ENCODE measurements around the gene MGAT4A. TPM values are rescaled to one million over a fixed set of nuclear protein-coding genes. Genes with fewer than 3 reads are reported as not detected.

MGAT4A gene
- total RNA-seq, 4 donors from 2014 or later = 4.1 to 11.6 (median 7.1) TPM

DNA sequence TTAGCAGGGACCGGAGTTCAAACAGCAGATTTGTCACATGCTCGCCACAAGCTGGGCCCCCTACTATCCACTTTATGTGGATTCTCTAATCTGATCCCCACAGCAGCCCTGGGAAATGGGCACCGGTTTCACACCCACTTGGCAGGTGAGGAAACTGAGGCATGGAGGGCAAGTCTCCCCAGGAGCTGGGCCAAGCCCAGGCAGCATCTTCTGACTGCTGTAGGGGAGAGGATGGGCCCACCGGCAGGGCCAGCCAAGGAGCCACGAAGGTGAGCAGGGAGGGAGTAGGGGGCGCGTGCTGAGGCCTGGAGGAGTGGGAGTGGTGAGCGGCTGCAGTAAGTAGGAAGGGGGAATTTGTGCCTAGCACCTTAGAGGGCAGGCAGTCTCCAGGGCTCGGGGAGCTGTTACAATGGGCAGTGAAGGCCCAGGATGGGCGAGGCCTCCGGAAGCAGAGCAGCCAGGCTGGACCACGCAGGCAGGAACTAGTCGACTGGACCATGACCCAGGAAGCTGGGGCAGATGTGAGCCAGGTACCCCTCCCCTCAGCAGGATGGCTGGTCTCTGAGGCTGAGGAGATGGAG is 159.7 kb downstream of the MGAT4A start:
- 91 to 100% methylated on average over 4 to 12 of the region's 13 CpGs for WGBS, 2 donors
- intact Hi-C loops (cut with DNase I) = no loop called here
- TF ChIP-seq, protein P1, sequence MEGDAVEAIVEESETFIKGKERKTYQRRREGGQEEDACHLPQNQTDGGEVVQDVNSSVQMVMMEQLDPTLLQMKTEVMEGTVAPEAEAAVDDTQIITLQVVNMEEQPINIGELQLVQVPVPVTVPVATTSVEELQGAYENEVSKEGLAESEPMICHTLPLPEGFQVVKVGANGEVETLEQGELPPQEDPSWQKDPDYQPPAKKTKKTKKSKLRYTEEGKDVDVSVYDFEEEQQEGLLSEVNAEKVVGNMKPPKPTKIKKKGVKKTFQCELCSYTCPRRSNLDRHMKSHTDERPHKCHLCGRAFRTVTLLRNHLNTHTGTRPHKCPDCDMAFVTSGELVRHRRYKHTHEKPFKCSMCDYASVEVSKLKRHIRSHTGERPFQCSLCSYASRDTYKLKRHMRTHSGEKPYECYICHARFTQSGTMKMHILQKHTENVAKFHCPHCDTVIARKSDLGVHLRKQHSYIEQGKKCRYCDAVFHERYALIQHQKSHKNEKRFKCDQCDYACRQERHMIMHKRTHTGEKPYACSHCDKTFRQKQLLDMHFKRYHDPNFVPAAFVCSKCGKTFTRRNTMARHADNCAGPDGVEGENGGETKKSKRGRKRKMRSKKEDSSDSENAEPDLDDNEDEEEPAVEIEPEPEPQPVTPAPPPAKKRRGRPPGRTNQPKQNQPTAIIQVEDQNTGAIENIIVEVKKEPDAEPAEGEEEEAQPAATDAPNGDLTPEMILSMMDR (IDR thresholded peaks at IDR 0.05) = no peak
- no peak for TF ChIP-seq POLR2A (IDR thresholded peaks at IDR 0.05)
- no peaks in the 10 kb centered on the region for H3K27me3 ChIP-seq
- H3K4me3 ChIP-seq = no peak overlapping the region
- no peak for DNase-seq
- no peak overlapping the region for H3K27ac ChIP-seq
- H3K9me3 ChIP-seq = no peaks in the 10 kb centered on the region
- H3K4me1 ChIP-seq = peaks cover 0 to 12% (median 3%) of the 10 kb centered on the region in 3 donors
- peaks cover 6 to 86% (median 12%) of the 10 kb centered on the region in 3 donors for H3K36me3 ChIP-seq

DNA sequence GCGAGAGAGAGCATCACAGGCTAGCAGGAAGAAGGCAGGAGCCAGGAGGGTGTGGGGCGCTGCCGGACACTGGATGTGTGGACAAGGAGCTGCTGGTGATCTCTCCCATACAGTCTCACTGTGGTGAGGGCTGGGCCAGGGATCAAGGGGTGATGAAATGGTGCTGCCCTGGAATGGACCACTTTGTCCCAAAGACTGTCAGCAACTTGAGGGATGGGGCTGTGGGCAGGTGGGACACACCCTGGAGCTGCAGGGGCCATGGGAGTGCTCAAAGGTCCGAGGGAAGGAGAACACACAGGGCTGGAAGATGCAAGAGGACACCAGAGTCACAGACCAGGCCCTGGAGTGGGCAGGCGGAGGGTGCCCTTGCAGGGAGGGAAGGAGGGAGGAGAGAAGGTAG is 160.6 kb downstream of the MGAT4A start:
- intact Hi-C loops (cut with DNase I) = no loop called here
- Histone ChIP-seq H3K4me1 (peaks cover 0 to 12% (median 3%) of the 10 kb centered on the region in 3 donors), H3K27ac (no peak overlapping the region), H3K36me3 (peaks cover 12 to 88% (median 14%) of the 10 kb centered on the region in 3 donors), H3K27me3 (no peaks in the 10 kb centered on the region), H3K4me3 (no peak overlapping the region), H3K9me3 (no peaks in the 10 kb centered on the region)
- 94 to 95% methylated on average over 5 of the region's 5 CpGs for WGBS, 2 donors
- no peak for DNase-seq
- no peak for TF ChIP-seq POLR2A (IDR thresholded peaks at IDR 0.05)
- TF ChIP-seq, protein P1 (IDR thresholded peaks at IDR 0.05) = no peak

DNA sequence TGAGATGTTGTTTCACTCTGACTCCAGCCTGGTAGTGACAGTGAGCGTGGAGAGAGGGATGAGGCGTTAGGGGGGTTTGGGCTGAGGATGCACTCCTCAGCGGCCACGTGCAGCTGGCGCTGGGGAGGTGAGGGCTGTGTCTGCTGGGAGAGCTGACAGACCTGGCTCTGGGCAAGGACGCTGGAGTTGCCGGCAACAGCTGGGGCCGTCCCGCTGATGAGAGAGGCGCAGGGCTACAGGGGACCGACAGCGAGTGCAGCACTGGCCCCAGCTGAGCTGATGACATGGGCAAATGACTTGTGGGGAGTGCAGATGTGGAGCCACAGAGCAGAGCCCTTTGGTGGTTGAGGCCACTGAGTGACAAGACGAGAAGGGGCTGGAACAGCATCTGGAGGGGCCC is 161.0 kb downstream of the MGAT4A start:
- Histone ChIP-seq H3K4me1 (peaks cover 0 to 12% (median 3%) of the 10 kb centered on the region in 3 donors), H3K27me3 (no peaks in the 10 kb centered on the region), H3K4me3 (no peak overlapping the region), H3K9me3 (no peaks in the 10 kb centered on the region), H3K36me3 (peaks cover 12 to 89% (median 17%) of the 10 kb centered on the region in 3 donors), H3K27ac (no peak overlapping the region)
- intact Hi-C loops (cut with DNase I) = loop anchor here (5.0 kb wide), 1 partner anchor 37 kb away; the partner anchor contains the start of genes COA5 and UNC50
- no peak for DNase-seq
- TF ChIP-seq, protein P1 (IDR thresholded peaks at IDR 0.05) = no peak
- TF ChIP-seq POLR2A (IDR thresholded peaks at IDR 0.05) = no peak
- 96 to 100% methylated on average over 6 to 9 of the region's 13 CpGs for WGBS, 2 donors

DNA sequence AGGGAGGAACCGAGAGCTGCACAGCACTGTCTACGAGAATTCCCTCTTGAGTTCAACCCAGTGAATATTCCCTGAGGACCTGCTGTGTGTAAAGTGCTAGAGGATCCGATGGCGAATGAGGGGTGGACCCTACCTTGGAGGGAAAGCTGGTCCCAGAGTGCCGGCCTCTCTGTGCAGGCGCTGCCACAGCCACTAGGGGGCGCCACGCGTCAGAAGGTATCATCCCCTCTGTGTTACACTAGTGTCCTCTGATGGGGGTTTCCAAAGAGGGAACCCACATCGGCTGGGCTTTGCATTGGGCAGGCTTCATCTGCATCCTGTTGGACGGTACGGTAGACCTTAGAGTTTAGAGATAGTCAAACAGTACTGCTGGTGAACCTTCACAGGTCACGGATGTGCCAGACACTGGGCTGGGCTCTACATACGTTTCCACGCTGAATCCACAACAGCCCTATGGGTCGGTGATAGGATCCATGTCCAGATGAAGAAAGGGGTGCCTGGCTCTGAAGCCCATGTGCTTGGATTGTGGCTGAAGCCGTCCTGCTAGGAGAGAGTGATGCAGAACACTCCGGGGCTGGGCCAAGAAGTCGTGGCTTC is 161.6 kb downstream of the MGAT4A start:
- no peak for DNase-seq
- intact Hi-C loops (cut with DNase I) = loop anchor here (5.0 kb wide), 1 partner anchor 38 kb away; the partner anchor contains the start of genes COA5 and UNC50
- H3K36me3 ChIP-seq = peaks cover 12 to 89% (median 17%) of the 10 kb centered on the region in 3 donors
- H3K27me3 ChIP-seq = no peaks in the 10 kb centered on the region
- H3K4me1 ChIP-seq = peaks cover 0 to 12% (median 3%) of the 10 kb centered on the region in 3 donors
- no peak overlapping the region for H3K4me3 ChIP-seq
- H3K9me3 ChIP-seq = no peaks in the 10 kb centered on the region
- TF ChIP-seq POLR2A (IDR thresholded peaks at IDR 0.05) = no peak
- TF ChIP-seq, protein P1 (IDR thresholded peaks at IDR 0.05) = peak; percentile 50 to 78 (median 66)
- WGBS, 2 donors = 67 to 87% methylated on average over 12 of the region's 19 CpGs
- H3K27ac ChIP-seq = no peak overlapping the region

Other genes with a start within 250 kb of the MGAT4A start
- gene COA5, start 122.6 kb downstream of the MGAT4A start, total RNA-seq = 10 to 100 TPM; 15.5 to 37.8 (median 19.4) TPM
- 10 to 100 TPM; 18.3 to 49.4 (median 36.3) TPM for gene UNC50, start 122.5 kb downstream of the MGAT4A start, total RNA-seq
- 10 to 100 TPM in 2 of 4 donors, 1 to 10 TPM in 2; 6.5 to 33.6 (median 9.7) TPM for gene CRACDL, start 205.1 kb upstream of the MGAT4A start, total RNA-seq

Measured in esophagus squamous epithelium (tissue), 5 donors.